GM10248 (cell line): ENCODE results near the gene BRI3.
A peak's percentile ranks its signal among the peaks of the same experiment; 100 is the strongest.

Source experiments
- CTCF ChIA-PET: fragments of 300-600 bp; sonication (Branson Sonifier 250); formaldehyde crosslinking; extraction: SDS; loops from one replicate; lab custom pipeline; 2021; ENCODE audit warnings: antibody characterized with exemption; lab: Yijun Ruan, JAX
- POLR2A ChIA-PET: fragments of 350-650 bp; sonication (Branson Sonifier 250); formaldehyde crosslinking; extraction: SDS; loops from one replicate; lab custom pipeline; 2020; ENCODE audit warnings: antibody characterized with exemption; lab: Yijun Ruan, JAX
- DNase-seq: peaks from one replicate; pipeline ENCODE4 v3.0.0; 2012; ENCODE audit errors: extremely low spot score
- CTCF ChIP-seq: IDR thresholded peaks from 2 replicates; pipeline ENCODE4 v1.5.1; 2012; ENCODE audit warnings: mild to moderate bottlenecking, low read depth; ENCODE audit errors: extremely low read depth, missing control alignments, control extremely low read depth

Gene BRI3

GRCh38 chr7:98242342-98242741 is 39.1 kb upstream of the BRI3 start:
- CTCF ChIA-PET = interaction anchor here (0.9 to 1.5 kb wide), 4 partner anchors 8 to 32 kb away, joined by 3 to 4 read pairs (median 4); no protein-coding TSS in a partner anchor
- POLR2A ChIA-PET = no interaction called here
- TF ChIP-seq CTCF = no peak
- DNase-seq = no peak

DNA sequence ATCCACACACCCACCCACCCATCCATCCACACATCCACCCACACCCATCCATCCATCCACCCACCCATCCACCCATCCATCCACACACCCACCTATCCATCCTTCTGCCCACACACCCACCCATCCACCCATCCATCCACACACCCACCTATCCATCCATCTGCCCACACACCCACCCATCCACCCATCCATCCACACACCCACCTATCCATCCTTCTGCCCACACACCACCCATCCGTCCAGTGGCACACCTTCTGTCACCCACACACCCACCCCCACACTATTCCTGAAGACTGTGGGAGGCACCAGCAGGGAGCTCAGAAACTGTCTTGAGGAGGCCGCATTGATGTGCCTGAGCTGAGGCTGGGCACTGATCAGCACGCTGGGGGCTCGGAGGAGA is 38.6 kb upstream of the BRI3 start:
- TF ChIP-seq CTCF = no peak
- ChIA-PET POLR2A (no interaction called here), CTCF (interaction anchor here (1.3 to 1.7 kb wide), 3 partner anchors 12 to 74 kb away, joined by 3 to 5 read pairs (median 4); no protein-coding TSS in a partner anchor)
- no peak for DNase-seq

GRCh38 chr7:98244871-98245270 is 36.6 kb upstream of the BRI3 start:
- DNase-seq = no peak
- TF ChIP-seq CTCF = no peak
- POLR2A ChIA-PET = no interaction called here
- CTCF ChIA-PET = interaction anchor here (1.7 kb wide), 1 partner anchor 76 kb away, joined by 5 read pairs; no protein-coding TSS in a partner anchor

DNA sequence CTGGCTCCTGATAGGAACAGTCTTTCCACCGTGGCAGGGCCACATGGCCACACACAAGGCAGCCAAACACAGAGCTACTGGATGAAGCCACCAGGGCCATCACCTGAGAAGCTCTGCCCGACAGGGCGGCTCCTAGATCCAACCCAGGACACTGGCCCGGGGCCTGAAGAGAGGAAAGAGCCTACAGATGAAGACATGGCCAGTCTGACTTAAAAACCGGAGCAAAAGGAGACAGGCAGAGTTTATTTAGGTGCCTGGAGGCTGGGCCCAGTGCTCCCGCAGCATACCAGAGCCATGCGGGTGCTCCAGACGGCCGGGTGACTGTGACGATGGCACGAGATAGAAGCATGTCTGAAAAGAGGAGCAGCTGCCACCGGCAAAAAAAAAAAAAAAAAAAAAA is 33.3 kb upstream of the BRI3 start:
- ChIA-PET CTCF (no interaction called here), POLR2A (no interaction called here)
- TF ChIP-seq CTCF = no peak
- no peak for DNase-seq

- no peak for DNase-seq
- ChIA-PET CTCF (no interaction called here), POLR2A (no interaction called here)
- TF ChIP-seq CTCF = no peak
Observed at GRCh38 chr7:98249106-98249505, 32.4 kb upstream of the BRI3 start.

- no peak for TF ChIP-seq CTCF
- POLR2A ChIA-PET = no interaction called here
- DNase-seq = peak; percentile 68
- CTCF ChIA-PET = interaction anchor here (0.9 to 2.2 kb wide), 4 partner anchors 9 to 171 kb away, joined by 4 to 13 read pairs (median 5); no protein-coding TSS in a partner anchor
Observed at GRCh38 chr7:98250789-98251188, 30.7 kb upstream of the BRI3 start.
